Bronchial epithelial cell (primary cell): ENCODE measurements around the gene TSSK3. TPM values are rescaled to one million over a fixed set of nuclear protein-coding genes. Genes with fewer than 3 reads are reported as not detected.

ENCODE experiments used
- DNase-seq: peaks from one replicate; pipeline ENCODE4 v3.0.0-alpha.2; 2010; ENCODE audit warnings: low read depth
- FAIRE-seq: peaks from 2 replicates; lab custom pipeline; 2011; peaks lifted over from hg19 to GRCh38; lab: Jason Lieb, UNC
- H3K27me3 ChIP-seq: 2 replicates; pipeline ENCODE4 v1.5.1; 2011; ENCODE audit warnings: low read length; ENCODE audit not compliant: control insufficient read depth, insufficient read depth
- H3K36me3 ChIP-seq: 2 replicates; pipeline ENCODE4 v1.5.1; 2011; ENCODE audit warnings: low read length; ENCODE audit not compliant: control insufficient read depth, insufficient read depth
- H3K4me3 ChIP-seq: 2 replicates; pipeline ENCODE4 v1.5.1; 2011; ENCODE audit warnings: mild to moderate bottlenecking, low read depth, low read length, control low read depth
- CTCF ChIP-seq: IDR thresholded peaks from 2 replicates; pipeline ENCODE4 v1.5.1; 2011; ENCODE audit warnings: mild to moderate bottlenecking, moderate library complexity, low read length, control low read depth, inconsistent platforms; ENCODE audit not compliant: insufficient read depth, severe bottlenecking
- total RNA-seq: library from RNA; depleted of rRNA; stranded (reverse); fragments of >200 nt; gene quantifications from 2 replicates; pipeline ENCODE4 v1.2.1, GENCODE V29; 2014

The TSSK3 gene
- total RNA-seq, 1 donor from 2014 or later = 0.26 TPM

- H3K27me3 ChIP-seq = no peaks in the 10 kb centered on the region
- H3K36me3 ChIP-seq = no peaks in the 10 kb centered on the region
- TF ChIP-seq CTCF = peak; percentile 75
- FAIRE-seq (peak; percentile 89), DNase-seq (peak; percentile 47)
- H3K4me3 ChIP-seq = no peak overlapping the region
Measured at GRCh38 chr1:32413507-32414185, 51.3 kb downstream of the TSSK3 start.

Other genes starting within 250 kb of the TSSK3 start
- 54.0 and 62.7 TPM in 2 replicates for gene TXLNA, start 182.9 kb upstream of the TSSK3 start, total RNA-seq
- 1.2 and 2.9 TPM in 2 replicates for gene CCDC28B, start 161.9 kb upstream of the TSSK3 start, total RNA-seq
- 2.6 and 3.6 TPM in 2 replicates for gene IQCC, start 156.9 kb upstream of the TSSK3 start, total RNA-seq
- gene DCDC2B, start 153.4 kb upstream of the TSSK3 start, total RNA-seq = not detected in 2 replicates
- gene TMEM234, start 140.2 kb upstream of the TSSK3 start, total RNA-seq = 9.0 and 18.3 TPM in 2 replicates
- gene EIF3I, start 140.1 kb upstream of the TSSK3 start, total RNA-seq = 455 and 626 TPM in 2 replicates
- gene FAM167B, start 115.3 kb upstream of the TSSK3 start, total RNA-seq = 0.13 and 0.26 TPM in 2 replicates
- gene LCK, start 111.3 kb upstream of the TSSK3 start, total RNA-seq = 0.26 TPM in 1 of 2 replicates, not detected in the other
- 83.7 and 95.8 TPM in 2 replicates for gene HDAC1, start 70.5 kb upstream of the TSSK3 start, total RNA-seq
- 3.2 and 4.2 TPM in 2 replicates for gene MARCKSL1, start 26.3 kb upstream of the TSSK3 start, total RNA-seq
- 0.26 and 0.64 TPM in 2 replicates for gene FAM229A, start 54 bp upstream of the TSSK3 start, total RNA-seq
- gene BSDC1, start 31.9 kb downstream of the TSSK3 start, total RNA-seq = 35.5 and 45.6 TPM in 2 replicates
- not detected in 2 replicates for gene ZBTB8B, start 102.5 kb downstream of the TSSK3 start, total RNA-seq
- gene ZBTB8A, start 176.9 kb downstream of the TSSK3 start, total RNA-seq = 6.8 and 9.5 TPM in 2 replicates